ENCODE results near the gene CARNS1. TPM values are rescaled to one million over a fixed set of nuclear protein-coding genes. Genes with fewer than 3 reads are reported as not detected.
A peak's percentile ranks its signal among the peaks of the same experiment; 100 is the strongest.
"Not testable (repeated sequence)": the region's sequence is repeated elsewhere in the genome, so short reads cannot be mapped to it uniquely, and the experiment has no call there.

CARNS1 gene
- total RNA-seq, 1 donor from 2014 or later = 1.3 TPM

DNA sequence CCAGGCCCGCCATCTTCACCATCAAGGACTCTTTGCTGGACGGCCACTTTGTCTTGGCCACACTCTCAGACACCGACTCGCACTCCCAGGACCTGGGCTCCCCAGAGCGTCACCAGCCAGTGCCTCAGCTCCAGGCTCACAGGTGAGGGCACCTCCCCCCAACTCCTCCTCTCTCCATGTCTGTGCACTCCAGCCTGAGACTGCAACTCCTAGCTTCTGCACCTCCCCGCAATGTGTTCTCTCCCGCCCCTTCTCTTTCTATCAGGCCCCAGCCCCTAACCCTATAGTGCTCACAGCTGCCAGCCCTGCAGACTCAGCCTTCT, 19.3 kb upstream of the CARNS1 start:
- DNase-seq (ENCODE audit: low spot score) = no peak

DNA sequence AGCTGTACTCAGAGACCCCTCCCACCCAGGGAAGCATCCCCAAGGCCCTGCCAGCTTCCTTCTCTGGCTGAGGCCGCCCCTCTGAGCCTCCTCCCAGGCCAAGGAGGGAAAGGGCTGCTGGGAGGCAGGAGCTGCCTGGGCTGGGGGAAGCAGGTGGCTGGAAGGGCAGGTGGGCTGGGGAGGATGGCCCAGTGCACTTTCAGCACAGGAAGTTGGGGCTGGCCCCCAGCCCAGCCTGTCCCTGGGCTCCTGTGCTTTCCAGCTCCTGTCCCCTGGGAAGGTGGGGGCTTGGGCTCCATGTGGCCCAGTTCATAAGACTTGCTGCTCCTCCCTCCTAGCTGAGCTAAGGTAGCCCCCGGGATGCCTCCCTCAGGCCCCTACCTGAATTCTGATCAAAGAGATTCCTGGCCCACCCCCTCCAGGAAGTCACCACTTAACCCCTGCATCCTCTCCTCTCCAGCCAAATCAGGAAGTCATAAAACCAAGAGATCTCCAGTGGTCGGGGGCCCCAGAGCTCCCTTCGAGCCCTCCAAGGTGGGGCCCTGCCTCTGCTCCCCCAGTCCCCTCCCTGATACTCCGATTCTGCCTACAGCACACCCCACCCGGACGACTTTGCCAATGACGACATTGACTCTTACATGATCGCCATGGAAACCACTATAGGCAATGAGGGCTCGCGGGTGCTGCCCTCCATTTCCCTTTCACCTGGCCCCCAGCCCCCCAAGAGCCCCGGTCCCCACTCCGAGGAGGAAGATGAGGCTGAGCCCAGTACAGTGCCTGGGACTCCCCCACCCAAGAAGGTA, 18.7 kb upstream of the CARNS1 start:
- DNase-seq (ENCODE audit: low spot score) = no peak

- no peak for DNase-seq (ENCODE audit: low spot score)
Measured at GRCh38 chr11:67397536-67397935, 17.9 kb upstream of the CARNS1 start.

- DNase-seq (ENCODE audit: low spot score) = no peak
Measured at GRCh38 chr11:67397986-67398660, 17.4 kb upstream of the CARNS1 start.

GRCh38 chr11:67398661-67399563, 16.6 kb upstream of the CARNS1 start:
- DNase-seq (ENCODE audit: low spot score) = no peak

- no peak for DNase-seq (ENCODE audit: low spot score)
Measured at GRCh38 chr11:67400251-67400941, 15.1 kb upstream of the CARNS1 start.

GRCh38 chr11:67400942-67401494, 14.5 kb upstream of the CARNS1 start:
- no peak for DNase-seq (ENCODE audit: low spot score)

GRCh38 chr11:67401495-67402191, 13.8 kb upstream of the CARNS1 start, which contains the start of gene PPP1CA:
Gene PPP1CA (minus strand): TSS chr11:67401858. CDS start chr11:67401782, 76 bp downstream.
- peak; percentile 92 for DNase-seq (ENCODE audit: low spot score)

DNA sequence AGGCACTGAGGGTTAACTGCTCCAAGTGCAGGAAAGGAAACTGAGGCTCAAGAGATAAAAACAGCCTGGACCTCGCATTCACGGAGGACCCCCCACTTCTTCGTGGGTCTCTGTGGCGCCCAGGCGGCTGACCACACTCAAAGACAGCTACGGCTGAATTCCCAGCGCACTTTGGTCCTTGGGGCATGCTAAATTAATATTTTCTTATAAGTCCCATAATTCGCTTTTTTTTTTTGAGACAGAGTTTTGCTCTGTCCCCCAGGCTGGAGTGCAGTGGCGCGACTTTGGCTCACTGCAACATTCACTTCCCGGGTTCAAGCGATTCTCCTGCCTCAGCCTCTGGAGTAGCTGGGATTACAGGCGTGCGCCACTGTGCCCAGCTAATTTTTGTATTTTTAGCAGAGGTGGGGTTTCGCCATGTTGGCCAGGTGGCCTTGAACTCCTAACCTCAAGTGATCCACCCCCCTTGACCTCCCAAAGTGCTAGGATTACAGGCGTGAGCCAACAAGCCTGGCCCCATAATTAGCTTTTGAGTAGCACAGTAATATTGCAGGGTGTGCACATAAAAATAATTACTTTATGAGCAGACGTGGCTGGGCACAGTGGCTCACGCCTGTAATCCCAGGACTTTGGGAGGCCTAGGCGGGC, 13.2 kb upstream of the CARNS1 start:
- DNase-seq (ENCODE audit: low spot score) = not testable (repeated sequence)

DNA sequence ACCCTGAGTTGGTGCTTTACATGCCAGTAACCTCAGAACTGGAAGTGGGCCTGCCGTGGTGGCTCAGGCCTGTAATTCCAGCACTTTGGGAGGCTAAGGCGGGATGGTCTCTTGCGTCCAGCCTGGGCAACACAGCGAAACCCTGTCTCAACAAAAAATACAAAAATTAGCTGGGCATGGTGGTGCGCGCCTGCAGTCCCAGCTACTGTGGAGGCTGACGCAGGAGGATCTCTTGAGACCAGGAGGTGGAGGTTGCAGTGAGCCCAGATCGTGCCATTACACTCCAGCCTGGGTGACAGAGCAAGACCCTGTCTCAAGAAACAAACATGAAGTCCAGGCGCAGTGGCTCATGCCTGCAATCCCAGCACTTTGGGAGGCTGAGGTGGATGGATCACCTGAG, 12.4 kb upstream of the CARNS1 start:
- DNase-seq (ENCODE audit: low spot score) = not testable (repeated sequence)

DNA sequence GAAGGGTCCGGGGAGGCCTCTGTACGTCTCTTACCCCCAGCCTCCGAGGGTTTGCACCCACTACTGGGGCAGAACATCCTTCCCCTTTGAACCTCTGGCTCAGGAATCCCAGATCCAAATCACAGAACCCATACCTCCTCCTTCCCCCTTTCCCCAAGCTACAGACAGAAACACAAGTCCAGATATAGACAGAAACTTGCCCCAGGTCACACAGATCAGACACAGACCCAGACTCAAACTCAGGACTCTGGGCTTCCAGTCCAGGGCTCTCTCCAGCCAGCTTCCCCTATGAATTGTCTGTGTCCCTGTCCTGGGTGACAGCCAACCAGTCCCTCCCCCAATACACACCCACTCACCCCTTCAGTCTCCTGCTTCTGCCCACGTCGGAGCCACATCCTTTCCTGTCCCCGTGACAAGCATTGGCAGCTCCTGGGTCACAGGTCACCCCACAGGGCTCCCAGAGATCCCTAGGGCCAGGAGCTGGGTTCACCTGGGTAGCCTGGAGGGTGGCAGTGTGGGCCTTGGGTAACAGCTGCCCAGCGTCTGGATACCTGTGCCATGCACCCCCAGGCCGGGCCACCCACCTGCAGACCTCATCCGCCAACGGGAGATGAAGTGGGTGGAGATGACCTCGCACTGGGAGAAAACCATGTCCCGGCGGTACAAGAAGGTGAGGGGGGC, 10.8 kb upstream of the CARNS1 start:
- no peak for DNase-seq (ENCODE audit: low spot score)

DNA sequence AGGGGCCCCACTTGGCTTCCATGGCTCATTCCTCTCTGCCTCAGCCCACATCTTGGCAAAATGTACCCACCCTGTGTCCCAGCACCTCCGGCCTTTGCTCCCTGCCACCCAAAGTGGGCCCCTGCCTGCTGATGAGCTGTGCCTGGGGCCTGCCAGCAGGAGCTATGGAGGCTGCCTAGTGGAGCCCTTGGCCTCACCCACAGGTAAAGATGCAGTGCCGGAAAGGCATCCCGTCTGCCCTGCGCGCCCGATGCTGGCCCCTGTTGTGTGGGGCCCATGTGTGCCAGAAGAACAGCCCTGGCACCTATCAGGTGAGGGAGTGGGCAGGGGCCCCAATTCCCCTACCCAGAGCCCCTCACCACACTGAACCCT, 10.3 kb upstream of the CARNS1 start:
- no peak for DNase-seq (ENCODE audit: low spot score)

GRCh38 chr11:67405688-67406339, 9.7 kb upstream of the CARNS1 start:
- no peak for DNase-seq (ENCODE audit: low spot score)

DNA sequence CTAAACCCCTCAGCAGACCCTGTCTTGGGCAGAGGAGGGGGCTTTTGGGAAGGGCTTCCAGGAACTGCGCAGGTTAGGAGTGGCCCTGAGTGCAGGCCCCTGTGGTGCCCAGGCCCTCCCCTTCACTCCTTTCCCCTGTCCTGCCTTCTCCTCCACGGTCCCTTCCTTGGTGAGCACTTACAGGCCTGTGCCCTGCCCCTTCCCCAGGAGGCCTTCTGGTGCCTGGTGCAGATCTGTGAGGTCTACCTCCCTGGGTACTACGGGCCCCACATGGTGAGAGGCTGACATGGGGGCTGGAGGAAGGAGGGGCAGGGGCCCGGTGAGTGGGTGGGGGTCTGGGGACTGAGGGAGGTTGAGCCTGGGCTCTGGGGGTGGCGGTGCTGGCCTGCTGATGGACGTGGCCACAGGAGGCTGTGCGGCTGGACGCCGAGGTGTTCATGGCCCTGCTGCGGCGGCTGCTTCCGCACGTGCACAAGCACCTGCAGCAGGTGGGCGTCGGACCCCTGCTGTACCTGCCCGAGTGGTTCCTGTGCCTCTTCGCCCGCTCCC, 9.0 kb upstream of the CARNS1 start:
- DNase-seq (ENCODE audit: low spot score) = no peak

- DNase-seq (ENCODE audit: low spot score) = no peak
Measured at GRCh38 chr11:67406969-67407687, 8.3 kb upstream of the CARNS1 start.

DNA sequence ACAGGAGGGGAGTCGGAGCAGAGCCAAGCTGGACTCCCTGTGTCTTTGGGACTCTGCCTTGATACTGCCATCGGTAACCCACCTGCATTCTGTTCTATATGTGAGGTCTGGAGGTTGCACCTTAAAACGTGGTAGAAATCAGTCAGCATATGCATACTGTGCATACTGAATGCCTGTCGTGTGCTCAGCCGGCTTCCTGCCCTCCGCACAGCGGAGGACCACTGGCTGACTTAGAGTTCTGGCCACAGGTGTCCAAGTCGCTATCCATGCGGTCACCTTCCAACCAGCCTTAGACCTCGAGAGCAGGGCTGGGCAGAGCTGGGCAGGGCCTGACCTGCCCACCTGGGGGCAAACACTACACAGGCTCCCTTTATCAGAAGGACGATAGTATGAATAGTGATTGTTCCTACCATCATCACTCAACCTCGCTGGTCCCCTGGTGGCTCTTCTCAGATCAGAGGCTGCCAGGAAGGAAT, 7.8 kb upstream of the CARNS1 start:
- no peak for DNase-seq (ENCODE audit: low spot score)

GRCh38 chr11:67408437-67409200, 6.9 kb upstream of the CARNS1 start:
- DNase-seq (ENCODE audit: low spot score) = no peak
